K562 (cell line): ENCODE data around the gene DCPS. TPM values are rescaled to one million over a fixed set of nuclear protein-coding genes. Genes with fewer than 3 reads are reported as not detected.

ENCODE experiments used
- GABPB1 ChIP-seq: sonication (generic); formaldehyde crosslinking; IDR thresholded peaks from 2 replicates; pipeline ENCODE4 v1.8.0; 2022; ENCODE audit warnings: mild to moderate bottlenecking, missing genetic modification reagents
- IRF2 ChIP-seq: sonication (generic); formaldehyde crosslinking; IDR thresholded peaks from 2 replicates; pipeline ENCODE4 v1.8.1; 2022; ENCODE audit warnings: mild to moderate bottlenecking, missing genetic modification reagents
- MTA1 ChIP-seq: fragments of 450-650 bp; IDR thresholded peaks from 2 replicates; pipeline ENCODE4 v1.6.1; 2017; ENCODE audit warnings: borderline replicate concordance
- NFE2L1 ChIP-seq: fragments of 450-650 bp; IDR thresholded peaks from 2 replicates; pipeline ENCODE4 v1.6.1; 2016; ENCODE audit warnings: missing genetic modification characterization, low read depth, mild to moderate bottlenecking, missing compliant biosample characterization, moderate library complexity, borderline replicate concordance
- POLR2AphosphoS2 ChIP-seq: IDR thresholded peaks from 2 replicates; pipeline ENCODE4 v1.6.1; 2012; ENCODE audit warnings: low read length, improper control_type of control experiment
- PTTG1 ChIP-seq: fragments of 450-650 bp; IDR thresholded peaks from 2 replicates; pipeline ENCODE4 v1.6.1; 2016; ENCODE audit warnings: low read depth, mild to moderate bottlenecking, missing genetic modification characterization, missing compliant biosample characterization
- THRAP3 ChIP-seq: fragments of 450-650 bp; IDR thresholded peaks from 2 replicates; pipeline ENCODE4 v1.6.1; 2016; ENCODE audit warnings: mild to moderate bottlenecking, inconsistent platforms, borderline replicate concordance
- polyA plus RNA-seq, 8 experiments: library from polyadenylated mRNA; depleted of rRNA in 4 of 8; stranded (reverse) in 5 of 8; unstranded in 3 of 8; fragments of >200 nt; fragmentation: Nextera tagmentation in 2 of 8; fragmentation: Illumina TruSeq in 1 of 8; extraction: Ambion mirVana in 2 of 8; extraction: Trizol in 1 of 8; gene quantifications; 2 replicates each; pipeline versions ENCODE4 v1.2.1 to v1.2.3, GENCODE V29; 2011 to 2014; ENCODE audit warnings: inconsistent platforms in 1 of 8, missing spikeins in 1 of 8
- total RNA-seq, 7 experiments: library from RNA; depleted of rRNA in 6 of 7; stranded (reverse); fragments of >200 nt in 6 of 7; fragmentation: Illumina TruSeq in 2 of 7; extraction: Trizol in 2 of 7; gene quantifications; 2 replicates each; pipeline versions ENCODE4 v1.2.1 to v1.2.3, GENCODE V29; 2011 to 2021; ENCODE audit warnings: low replicate concordance in 1 of 7
- TF ChIP-seq, protein P1 (sequence below): sonication (generic); formaldehyde crosslinking; IDR thresholded peaks from 2 replicates; pipeline ENCODE4 v1.8.0; 2023; ENCODE audit warnings: missing genetic modification reagents, mild to moderate bottlenecking, borderline replicate concordance
- TF ChIP-seq, protein P2 (sequence below): fragments of 250-450 bp; sonication (Bioruptor Pico); IDR thresholded peaks from 2 replicates; pipeline ENCODE4 v1.9.0; 2021; ENCODE audit warnings: mild to moderate bottlenecking, inconsistent platforms

DCPS gene
- total and polyA plus RNA-seq, 9 of the 15 experiments (the other 6 are each of a cell fraction or from before 2014, with no cell fraction given): 8.7 to 38.1 (median 17.9) TPM

- TF ChIP-seq, protein P1, sequence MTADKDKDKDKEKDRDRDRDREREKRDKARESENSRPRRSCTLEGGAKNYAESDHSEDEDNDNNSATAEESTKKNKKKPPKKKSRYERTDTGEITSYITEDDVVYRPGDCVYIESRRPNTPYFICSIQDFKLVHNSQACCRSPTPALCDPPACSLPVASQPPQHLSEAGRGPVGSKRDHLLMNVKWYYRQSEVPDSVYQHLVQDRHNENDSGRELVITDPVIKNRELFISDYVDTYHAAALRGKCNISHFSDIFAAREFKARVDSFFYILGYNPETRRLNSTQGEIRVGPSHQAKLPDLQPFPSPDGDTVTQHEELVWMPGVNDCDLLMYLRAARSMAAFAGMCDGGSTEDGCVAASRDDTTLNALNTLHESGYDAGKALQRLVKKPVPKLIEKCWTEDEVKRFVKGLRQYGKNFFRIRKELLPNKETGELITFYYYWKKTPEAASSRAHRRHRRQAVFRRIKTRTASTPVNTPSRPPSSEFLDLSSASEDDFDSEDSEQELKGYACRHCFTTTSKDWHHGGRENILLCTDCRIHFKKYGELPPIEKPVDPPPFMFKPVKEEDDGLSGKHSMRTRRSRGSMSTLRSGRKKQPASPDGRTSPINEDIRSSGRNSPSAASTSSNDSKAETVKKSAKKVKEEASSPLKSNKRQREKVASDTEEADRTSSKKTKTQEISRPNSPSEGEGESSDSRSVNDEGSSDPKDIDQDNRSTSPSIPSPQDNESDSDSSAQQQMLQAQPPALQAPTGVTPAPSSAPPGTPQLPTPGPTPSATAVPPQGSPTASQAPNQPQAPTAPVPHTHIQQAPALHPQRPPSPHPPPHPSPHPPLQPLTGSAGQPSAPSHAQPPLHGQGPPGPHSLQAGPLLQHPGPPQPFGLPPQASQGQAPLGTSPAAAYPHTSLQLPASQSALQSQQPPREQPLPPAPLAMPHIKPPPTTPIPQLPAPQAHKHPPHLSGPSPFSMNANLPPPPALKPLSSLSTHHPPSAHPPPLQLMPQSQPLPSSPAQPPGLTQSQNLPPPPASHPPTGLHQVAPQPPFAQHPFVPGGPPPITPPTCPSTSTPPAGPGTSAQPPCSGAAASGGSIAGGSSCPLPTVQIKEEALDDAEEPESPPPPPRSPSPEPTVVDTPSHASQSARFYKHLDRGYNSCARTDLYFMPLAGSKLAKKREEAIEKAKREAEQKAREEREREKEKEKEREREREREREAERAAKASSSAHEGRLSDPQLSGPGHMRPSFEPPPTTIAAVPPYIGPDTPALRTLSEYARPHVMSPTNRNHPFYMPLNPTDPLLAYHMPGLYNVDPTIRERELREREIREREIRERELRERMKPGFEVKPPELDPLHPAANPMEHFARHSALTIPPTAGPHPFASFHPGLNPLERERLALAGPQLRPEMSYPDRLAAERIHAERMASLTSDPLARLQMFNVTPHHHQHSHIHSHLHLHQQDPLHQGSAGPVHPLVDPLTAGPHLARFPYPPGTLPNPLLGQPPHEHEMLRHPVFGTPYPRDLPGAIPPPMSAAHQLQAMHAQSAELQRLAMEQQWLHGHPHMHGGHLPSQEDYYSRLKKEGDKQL (CRISPR knock-in tag): no peak
- TF ChIP-seq MTA1 (no peak), NFE2L1 (no peak), POLR2AphosphoS2 (no peak), IRF2 (CRISPR knock-in tag) (no peak), THRAP3 (no peak), PTTG1 (tag) (no peak), GABPB1 (no peak)
- TF ChIP-seq, protein P2, sequence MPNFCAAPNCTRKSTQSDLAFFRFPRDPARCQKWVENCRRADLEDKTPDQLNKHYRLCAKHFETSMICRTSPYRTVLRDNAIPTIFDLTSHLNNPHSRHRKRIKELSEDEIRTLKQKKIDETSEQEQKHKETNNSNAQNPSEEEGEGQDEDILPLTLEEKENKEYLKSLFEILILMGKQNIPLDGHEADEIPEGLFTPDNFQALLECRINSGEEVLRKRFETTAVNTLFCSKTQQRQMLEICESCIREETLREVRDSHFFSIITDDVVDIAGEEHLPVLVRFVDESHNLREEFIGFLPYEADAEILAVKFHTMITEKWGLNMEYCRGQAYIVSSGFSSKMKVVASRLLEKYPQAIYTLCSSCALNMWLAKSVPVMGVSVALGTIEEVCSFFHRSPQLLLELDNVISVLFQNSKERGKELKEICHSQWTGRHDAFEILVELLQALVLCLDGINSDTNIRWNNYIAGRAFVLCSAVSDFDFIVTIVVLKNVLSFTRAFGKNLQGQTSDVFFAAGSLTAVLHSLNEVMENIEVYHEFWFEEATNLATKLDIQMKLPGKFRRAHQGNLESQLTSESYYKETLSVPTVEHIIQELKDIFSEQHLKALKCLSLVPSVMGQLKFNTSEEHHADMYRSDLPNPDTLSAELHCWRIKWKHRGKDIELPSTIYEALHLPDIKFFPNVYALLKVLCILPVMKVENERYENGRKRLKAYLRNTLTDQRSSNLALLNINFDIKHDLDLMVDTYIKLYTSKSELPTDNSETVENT: no peak
Measured at GRCh38 chr11:126358763-126359160, 54.9 kb downstream of the DCPS start (continued).
